Anterior cingulate cortex (tissue), 58 donors: Measurements from ENCODE around the gene ATOH1.
A peak's percentile ranks its signal among the peaks of the same experiment; 100 is the strongest.

Experiments used
- DNase-seq, 58 donors: peaks; one replicate each; lab custom pipeline; 2025; lab: John Stamatoyannopoulos, UW

The ATOH1 gene, protein sequence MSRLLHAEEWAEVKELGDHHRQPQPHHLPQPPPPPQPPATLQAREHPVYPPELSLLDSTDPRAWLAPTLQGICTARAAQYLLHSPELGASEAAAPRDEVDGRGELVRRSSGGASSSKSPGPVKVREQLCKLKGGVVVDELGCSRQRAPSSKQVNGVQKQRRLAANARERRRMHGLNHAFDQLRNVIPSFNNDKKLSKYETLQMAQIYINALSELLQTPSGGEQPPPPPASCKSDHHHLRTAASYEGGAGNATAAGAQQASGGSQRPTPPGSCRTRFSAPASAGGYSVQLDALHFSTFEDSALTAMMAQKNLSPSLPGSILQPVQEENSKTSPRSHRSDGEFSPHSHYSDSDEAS

GRCh38 chr4:93828332-93828994 lies at the start of gene ATOH1:
ATOH1 (plus strand) TSS chr4:93828753; CDS start chr4:93828927, 174 bp downstream.
- DNase-seq, result peak in 2 of 58 donors; percentile 3 to 8

GRCh38 chr4:93779228-93779627 lies 49.3 kb upstream of the ATOH1 start:
- no peak for DNase-seq

- no peak for DNase-seq
These were observed 48.5 kb upstream of the ATOH1 start for GRCh38 chr4:93780080-93780479.

DNA sequence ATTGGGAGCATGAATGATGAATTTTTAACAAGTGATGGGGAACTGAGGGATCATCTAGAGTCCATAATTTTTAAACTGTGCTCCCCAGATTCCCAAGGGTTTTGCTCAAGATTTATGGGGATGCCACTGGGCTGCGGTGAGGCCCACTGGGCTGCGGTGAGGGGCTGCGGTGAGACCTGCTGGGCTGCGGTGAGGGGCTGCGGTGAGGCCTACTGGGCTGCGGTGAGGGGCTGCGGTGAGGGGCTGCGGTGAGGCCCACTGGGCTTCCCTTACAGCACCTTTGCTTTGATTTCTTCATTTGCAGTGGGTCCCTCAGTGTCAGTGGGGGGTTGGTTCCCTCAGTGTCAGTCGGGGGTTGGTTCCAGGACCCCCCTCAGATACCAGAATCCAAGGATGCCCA lies 47.4 kb upstream of the ATOH1 start:
- DNase-seq, result no peak

- DNase-seq, result no peak
These were observed 42.4 kb upstream of the ATOH1 start for GRCh38 chr4:93786149-93786548.

- no peak for DNase-seq
These were observed 39.8 kb upstream of the ATOH1 start for GRCh38 chr4:93788712-93789111.

DNA sequence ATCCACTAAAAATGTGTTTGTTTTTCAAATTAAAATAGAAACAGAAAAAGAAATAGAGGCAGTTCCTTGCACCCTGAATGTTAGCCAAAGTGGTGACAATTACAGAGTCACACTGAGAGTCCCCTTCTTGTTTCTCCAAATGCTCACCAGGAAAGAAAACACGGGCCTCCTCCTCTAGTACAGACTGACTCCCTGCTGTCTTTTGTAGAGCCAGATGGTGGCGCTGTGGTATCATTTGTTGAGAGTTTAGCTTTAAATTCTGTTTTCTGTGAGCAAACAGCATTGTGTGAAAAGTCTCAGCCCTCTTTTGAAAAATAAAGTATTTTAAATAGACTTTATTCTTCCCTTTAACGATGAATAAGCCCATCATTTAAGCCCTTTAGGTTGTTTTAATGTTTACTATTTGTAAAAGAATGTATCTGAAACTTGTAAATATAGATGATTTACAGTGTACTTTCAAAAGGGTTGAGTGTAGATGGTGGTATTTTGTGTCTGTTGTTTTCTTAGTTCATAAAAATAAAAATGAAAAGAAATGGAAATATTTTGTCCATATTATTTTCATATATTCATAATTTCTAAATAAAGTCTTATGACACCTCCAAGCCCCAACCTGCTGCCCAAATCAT lies 36.9 kb upstream of the ATOH1 start:
- peak in 40 of 58 donors; percentile 0 to 65 (median 18) for DNase-seq

DNA sequence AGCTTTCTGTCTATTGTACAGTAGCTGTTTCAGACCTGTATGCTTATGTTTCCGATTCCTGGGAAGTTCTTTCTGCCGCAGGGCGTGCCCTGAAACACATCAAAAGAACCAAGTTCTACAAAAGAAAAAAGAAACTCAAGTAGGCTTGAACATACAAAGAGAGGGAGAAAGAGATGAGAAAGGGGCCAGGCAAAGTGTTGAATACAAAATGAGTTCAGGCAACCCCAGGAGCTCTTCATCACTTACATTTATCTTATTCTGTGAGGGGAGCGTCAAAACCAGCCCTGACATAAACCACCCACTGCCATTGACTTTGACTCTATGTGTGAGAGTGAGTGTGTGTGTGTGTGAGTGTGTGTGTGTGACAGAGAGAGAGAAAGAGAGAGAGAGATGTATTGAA lies 26.5 kb upstream of the ATOH1 start:
- DNase-seq, result no peak

GRCh38 chr4:93809773-93810172 lies 18.8 kb upstream of the ATOH1 start:
- DNase-seq, result no peak

GRCh38 chr4:93810340-93810992 lies 18.1 kb upstream of the ATOH1 start:
- peak in 1 of 58 donors; percentile 5 for DNase-seq

DNA sequence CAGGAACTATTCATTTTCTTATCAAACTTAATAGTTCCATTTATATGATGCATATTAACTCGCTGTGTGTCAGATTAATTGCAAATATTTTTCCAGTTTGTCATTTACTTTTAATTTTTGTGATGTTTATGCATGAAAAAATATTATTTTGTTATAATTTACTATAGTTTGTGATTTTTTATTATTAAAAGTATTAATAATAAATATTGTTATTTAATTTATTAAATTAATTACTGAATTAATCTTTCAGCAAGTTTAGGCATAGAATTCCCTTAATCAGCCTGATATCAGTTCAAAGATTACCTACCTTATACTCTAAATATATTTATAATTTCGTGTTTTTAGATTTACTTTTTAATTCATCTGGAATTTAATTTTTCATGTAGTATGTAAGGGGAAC lies 15.5 kb upstream of the ATOH1 start:
- no peak for DNase-seq

- no peak for DNase-seq
These were observed 14.4 kb upstream of the ATOH1 start for GRCh38 chr4:93814141-93814540.

DNA sequence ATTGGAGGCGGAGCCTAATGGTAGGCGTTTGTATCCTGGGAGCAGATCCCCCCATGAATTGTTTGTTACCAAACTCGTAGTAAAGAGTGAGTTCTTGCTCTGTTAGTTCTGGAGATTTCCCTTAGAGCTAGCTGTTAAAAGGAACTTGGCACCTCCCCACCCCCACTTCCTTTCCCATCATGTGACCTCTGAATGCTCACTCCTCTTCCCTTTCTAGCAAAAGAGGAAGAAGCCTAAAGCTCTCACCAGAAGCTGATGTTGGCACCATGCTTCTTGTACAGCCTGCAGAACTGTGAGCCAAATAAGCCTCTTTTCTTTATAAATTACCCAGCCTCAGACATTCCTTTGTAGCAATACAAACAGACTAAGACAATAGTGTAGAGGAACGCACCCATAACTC lies 13.8 kb upstream of the ATOH1 start:
- peak in 13 of 58 donors; percentile 5 to 52 (median 10) for DNase-seq

GRCh38 chr4:93825551-93826216 lies 2.9 kb upstream of the ATOH1 start:
- DNase-seq, result no peak

DNA sequence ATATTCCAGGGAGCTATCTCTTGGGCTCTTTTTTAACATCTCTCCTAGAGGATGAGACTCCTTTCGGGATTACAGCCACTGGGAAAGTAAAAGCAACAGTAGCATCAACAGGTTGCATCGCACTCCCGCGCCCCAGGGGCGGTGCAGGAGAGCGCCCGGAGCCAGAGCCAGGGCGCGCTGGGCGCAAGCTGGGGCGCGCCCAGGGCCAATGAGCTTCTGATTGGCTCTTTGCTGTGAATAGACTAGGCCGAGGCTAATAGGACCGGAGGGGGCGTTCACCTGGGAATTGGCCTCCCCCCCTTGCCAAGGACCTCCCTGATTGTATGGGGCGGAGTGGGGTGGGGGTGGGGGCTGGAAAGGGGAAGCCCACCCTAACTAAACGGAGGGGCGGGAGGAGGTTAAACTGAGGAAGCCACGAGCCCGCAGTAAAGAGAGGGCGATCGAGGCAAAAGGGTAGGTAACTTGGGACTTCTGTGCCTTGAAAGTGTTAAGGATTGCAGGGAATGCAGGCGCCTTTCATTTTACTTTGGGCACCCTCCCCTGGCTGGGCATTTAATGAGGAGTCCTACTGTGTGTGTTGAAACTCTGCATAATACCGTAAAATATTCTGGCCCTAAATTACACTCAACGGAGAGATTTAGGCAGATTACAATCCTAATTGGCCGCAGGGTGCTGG lies 1.1 kb upstream of the ATOH1 start:
- DNase-seq, result no peak

DNA sequence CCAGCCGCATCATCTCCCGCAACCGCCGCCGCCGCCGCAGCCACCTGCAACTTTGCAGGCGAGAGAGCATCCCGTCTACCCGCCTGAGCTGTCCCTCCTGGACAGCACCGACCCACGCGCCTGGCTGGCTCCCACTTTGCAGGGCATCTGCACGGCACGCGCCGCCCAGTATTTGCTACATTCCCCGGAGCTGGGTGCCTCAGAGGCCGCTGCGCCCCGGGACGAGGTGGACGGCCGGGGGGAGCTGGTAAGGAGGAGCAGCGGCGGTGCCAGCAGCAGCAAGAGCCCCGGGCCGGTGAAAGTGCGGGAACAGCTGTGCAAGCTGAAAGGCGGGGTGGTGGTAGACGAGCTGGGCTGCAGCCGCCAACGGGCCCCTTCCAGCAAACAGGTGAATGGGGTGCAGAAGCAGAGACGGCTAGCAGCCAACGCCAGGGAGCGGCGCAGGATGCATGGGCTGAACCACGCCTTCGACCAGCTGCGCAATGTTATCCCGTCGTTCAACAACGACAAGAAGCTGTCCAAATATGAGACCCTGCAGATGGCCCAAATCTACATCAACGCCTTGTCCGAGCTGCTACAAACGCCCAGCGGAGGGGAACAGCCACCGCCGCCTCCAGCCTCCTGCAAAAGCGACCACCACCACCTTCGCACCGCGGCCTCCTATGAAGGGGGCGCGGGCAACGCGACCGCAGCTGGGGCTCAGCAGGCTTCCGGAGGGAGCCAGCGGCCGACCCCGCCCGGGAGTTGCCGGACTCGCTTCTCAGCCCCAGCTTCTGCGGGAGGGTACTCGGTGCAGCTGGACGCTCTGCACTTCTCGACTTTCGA lies 654 bp downstream of the ATOH1 start:
- no peak for DNase-seq

DNA sequence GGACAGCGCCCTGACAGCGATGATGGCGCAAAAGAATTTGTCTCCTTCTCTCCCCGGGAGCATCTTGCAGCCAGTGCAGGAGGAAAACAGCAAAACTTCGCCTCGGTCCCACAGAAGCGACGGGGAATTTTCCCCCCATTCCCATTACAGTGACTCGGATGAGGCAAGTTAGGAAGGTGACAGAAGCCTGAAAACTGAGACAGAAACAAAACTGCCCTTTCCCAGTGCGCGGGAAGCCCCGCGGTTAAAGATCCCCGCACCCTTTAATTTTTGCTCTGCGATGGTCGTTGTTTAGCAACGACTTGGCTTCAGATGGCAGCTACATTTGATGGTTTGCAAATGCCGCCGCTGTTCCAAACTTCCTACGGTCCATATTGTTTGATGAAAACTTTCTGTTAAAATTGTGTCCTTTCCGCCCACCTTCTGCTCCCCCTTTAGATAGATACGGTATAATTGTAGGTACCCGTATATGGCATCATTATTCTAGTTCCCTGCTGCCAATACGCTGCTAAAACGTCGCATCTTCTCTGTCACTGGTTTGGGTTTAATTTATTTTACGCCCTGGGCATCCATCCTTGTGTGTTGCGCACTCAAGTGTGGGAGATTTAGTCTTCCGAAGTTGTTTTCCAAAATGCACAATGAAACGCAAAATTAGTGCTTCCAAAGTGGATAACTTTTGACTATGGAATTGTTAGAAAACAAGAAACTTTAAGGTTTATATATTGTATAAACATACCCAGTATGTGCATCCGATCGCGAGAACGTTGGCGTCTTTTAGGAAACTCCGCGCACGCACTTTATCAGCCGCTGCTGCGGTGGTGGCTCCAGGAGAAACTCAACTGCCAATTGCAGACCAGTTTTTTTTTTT lies 1.5 kb downstream of the ATOH1 start:
- DNase-seq, result no peak
